GM15510 (cell line): Measurements from ENCODE around the gene TRDN.

ENCODE experiments used
- POLR2A ChIP-seq: IDR thresholded peaks from 3 replicates; pipeline ENCODE4 v1.6.1; 2011; ENCODE audit warnings: borderline replicate concordance; ENCODE audit not compliant: insufficient read length; ENCODE audit errors: extremely low read depth

The TRDN gene

DNA sequence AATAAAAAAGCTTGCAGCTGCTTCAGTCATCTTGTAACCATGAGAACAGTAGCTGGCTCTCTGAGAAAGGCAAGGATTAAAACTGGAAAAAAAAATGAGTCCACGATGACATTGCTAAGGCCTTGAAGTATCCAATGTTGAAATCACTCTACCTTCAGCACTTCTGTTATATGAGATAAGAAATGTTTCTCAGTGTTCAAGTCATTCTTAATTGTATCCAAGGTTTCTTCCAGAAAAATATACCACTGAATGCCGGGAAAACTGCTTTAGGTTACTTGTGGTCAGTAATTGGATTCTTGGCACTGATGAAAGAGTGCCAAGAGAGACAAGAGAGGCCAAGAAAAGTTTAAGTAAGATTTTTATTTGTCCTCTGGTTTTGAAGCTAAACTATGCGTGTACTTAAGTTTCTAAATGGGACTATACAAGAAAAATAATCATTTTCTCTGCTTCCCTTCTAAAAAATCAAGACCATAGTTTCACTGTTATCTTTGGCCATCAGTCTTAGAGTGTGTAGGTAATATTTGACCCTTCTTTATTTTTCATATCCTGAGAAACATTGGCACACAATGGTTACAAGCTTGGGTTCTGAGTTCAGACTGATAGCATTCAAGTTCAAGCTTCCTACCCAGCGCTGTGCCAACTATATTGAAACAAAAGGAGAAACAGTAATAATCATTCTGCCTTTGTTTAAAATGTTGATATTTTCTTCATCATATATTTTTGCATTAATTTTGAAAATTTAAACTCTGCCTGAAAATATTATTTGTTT is 84.6 kb downstream of the TRDN start:
- no peak for TF ChIP-seq POLR2A

DNA sequence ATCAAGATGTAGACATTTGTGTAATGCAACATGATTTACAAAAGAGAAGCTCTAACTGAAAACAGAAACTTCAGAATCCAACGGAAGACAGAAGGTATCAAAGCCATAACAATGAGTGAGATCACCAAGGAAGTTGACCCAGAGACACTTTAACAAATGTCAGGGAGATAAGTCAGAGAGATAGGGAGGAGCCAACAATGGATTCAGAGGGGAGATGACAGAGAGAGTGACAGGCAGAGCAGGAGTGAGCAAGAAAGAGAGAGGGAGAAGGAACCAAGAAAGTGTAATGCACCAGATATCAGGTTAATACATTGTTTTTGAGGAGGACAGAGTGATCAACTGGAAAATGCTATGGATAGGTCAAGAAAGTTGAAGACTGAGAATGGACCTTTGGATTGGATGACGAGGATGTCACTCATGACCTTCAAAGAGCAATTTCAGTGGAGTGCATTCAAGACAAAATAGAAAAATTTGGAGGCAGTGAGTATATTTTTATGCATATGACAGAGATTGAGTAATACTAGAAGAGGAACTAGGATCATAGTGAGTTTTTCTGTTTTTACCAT is 86.6 kb downstream of the TRDN start:
- TF ChIP-seq POLR2A: no peak

DNA sequence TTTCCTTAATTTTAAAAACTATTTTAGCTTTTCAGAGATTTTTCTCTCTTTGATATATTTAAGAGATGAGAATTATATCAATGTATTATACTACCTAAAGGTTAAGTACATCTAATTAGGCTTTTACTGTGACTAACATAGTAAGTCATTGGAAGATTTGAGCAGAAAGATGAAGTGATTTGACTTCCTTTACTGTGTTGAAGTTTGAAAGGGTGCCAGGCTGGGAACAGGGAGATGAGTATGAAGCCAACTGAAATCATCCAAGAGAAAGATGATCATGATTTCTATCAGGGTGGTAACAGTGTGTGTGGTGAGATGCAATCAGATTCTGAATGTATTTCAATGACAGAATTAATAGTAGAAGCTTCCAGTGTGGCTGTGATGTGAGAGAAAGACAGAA is 87.3 kb downstream of the TRDN start:
- no peak for TF ChIP-seq POLR2A

DNA sequence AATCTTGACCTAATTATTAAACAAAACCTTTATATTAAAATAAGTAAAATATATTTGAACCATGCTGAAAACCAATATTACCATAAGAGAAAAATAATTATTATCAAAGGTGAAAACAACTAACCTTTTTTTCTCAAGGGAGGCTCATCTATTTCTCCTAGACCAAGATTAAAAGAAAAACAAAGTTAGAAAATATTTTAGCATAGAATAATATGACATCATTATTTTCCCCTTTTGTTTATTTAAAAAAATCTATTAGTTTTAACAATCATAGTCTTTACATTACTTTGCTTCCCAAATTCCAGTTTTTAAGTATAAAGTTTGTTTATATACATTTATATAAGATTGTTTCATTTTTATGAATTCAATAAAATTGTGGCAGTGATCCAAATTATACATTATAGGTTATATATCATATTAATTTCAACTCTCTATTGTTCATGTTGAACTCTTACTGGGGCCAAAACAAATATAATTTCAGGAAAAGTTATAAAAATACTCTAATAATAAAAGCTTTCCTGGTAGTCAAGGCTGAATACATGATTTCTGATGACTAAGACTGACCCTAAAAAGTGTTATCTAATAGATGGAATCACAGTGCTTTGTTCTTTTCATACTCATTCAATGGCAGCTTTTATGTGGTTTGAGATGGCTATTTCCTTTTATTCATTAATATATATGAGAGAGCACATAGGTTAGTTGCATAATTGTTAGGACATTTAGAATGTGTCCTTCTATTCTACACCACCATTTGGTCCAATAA is 89.4 kb downstream of the TRDN start:
- no peak for TF ChIP-seq POLR2A

DNA sequence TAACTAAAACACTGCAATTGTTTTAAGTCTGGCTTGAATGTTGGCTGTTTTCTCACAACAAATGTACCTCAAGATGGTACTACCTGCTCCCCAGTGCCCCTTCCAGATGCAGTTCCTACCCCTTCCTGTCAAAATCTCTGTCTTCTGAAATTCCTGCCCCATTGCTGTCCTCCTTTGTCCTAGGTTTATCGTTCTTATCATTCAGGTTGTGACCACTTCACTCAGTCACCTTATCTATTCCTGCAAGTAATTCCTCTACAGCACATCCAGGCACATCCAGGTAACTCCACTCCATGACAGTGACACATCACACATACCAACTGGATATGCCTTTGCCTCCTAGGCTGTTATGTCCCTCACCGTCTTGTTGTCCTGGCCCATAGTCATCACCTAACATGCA is 90.2 kb downstream of the TRDN start:
- no peak for TF ChIP-seq POLR2A

DNA sequence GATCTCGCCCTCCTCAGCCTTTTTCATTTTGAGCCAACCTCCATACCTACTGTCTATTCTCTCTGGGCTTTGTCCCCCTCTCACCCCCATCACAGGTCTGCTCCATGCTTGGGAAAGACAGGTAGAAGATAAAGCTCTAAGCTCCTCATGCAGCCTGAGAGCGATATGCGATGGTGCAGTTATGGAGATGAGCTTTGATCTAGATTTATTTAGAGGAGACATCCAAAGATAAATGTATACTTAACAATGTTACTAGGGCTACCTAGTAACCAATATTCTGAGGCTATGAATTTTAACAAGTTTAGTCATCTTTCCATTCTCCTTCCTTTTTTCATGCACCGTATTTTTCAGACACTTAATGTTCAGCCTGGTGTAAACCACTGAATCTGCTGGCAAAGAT is 95.3 kb downstream of the TRDN start:
- no peak for TF ChIP-seq POLR2A

DNA sequence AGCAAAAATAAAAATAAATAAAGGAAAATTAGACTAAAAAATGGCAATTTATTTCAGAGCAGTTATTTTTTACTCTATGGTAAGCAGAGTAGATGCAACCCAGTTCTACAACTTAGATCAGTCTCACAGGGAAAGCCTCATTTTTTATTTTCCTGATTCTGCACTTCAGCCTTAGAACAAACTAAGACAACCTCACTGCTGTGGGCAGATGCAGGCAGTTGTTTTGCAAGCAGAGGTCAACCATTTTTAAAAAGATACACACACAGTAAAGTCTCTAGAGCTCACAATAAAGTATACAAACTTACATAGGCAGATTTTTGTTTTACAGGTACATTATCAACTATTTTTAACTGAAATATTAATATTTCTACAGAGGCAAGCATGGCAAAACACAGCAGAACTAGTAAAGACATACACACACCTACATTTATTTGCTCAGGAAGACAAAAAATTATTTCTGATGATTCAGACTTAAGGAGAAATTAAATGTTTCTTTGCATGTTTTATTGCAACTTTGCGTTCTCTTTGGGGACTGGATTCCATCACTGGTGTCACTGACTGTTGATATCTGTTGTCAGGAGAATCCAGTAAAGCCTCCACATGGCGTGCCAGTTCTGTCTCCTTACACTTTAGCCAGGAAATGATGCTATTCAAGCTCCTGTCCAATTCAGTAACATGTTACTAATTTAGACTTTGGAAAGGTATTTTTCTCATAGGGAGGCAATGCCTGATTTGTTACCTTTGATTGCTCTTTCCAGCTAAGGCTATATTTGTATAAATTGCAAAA is 102.7 kb downstream of the TRDN start:
- TF ChIP-seq POLR2A: no peak

DNA sequence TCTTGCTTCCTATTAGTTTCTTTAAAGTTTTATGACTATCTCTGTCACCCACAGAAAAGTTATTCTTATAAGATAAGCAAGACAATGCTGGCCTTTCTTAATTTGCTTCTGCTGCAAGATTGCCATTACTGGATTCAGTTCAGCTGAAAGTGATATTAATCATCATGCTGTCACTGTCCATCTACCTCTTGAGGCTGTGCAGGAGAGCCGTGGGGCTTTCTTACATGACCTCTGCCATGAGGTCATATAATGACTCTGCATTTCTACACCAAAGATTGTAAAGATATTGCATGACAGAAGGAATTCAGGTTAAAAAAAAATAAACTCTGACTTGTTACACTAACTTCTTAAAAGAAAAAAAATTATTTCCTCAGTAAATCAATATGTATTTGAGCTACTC is 106.9 kb downstream of the TRDN start:
- no peak for TF ChIP-seq POLR2A

DNA sequence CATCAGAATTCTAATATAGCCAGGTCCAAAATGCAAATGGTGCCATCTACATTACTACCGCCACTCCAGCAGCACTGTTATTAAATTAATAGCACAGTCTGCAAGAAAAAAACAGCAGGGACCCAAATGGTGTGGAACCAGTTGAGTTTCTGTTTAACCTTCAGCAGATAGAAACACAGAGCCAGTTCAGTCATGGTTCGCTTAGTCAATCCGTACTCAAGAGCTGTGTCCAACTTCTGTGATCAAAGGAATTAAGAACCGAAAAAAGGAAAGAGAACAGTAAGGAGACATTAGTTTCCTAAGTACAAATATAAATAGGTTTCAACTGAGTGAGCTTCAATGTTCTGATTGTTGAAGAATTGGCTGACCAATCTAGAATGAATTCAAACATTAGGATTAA is 107.7 kb downstream of the TRDN start:
- TF ChIP-seq POLR2A: no peak

DNA sequence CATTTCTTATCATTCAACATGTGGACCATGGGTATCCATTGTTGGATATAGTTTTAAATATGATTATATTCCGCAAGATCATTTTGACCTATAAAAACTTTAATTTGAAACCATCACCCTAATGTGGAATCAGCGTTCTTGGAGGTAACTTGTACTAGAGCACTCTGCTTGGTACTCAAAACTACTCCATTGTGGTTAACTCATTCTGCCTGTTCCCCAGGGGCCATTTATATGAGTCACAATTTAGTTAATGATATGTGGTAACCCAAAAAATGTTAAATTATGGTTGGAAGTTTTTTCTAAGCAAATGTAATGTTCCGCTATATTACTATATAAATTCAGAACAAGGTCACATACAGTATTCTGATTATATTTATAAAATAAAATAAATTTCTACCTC is 109.3 kb downstream of the TRDN start:
- no peak for TF ChIP-seq POLR2A

DNA sequence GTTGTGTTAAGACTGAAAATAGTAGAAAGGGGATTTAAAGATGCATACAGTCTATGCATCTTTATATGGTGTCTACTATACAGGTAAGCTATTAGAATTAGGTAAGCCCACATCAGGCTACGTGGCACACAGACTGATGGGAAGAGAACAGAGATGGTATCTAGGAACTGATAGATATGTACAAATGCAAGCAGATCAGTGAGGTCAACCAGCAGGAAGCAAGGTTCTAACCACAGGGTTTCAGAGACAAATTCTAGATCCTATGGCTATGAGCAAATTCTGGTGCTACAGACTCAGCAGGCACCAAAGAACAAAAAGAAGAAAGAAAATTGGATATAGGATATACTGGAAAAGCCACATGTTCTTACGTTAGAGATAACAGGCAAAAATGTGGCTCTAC is 110.6 kb downstream of the TRDN start:
- no peak for TF ChIP-seq POLR2A

DNA sequence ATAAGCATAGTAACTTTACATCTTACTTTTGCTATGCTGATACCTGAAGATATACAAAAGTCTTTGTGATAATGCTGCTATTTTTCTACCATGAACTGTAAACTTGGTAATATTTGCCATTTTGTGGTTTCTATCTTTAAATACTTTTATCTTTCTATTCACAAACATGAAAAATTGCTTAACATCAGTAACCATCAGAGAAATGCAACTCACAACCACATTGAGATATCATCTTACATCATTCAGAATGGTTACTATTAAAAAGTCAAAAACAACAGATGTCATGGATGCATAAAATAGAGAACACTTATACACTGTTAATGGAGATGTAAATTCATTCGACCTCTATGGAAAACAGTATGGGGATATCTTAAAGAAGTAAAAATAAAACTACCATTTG is 112.0 kb downstream of the TRDN start:
- TF ChIP-seq POLR2A: no peak

DNA sequence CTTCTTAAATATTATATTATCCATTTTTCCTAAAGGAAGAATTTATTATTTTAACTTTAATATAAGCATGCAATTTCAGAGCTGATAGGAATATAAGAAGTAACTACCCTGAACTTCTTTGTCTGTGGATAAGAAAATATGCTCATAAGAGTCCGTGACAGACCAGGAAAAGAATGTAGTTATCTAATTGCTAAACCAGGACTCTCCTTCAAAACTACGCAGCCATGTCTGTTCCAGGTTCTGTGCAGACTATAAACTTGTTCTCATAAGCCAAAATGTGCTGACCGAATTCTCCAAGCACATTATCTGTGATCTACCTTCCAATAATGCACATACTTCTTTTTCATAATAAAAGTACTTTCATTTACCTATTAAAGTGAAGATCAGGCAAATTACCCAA is 116.5 kb downstream of the TRDN start:
- no peak for TF ChIP-seq POLR2A

DNA sequence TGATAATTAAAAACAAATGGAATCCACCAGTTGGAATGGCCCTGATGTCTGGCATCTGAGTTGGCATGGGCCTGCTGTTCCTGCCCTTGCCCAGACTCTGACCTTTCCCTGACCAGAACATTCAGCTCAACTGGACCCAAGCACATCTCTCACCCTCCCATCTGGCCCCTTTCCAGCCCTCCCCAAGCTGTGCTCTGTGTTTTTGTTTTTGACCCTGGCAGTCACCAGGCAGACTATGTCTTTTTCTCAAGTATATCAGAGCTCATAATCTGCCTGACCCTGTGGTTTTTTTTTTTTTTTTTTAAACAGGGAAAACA is 117.6 kb downstream of the TRDN start:
- TF ChIP-seq POLR2A: no peak

DNA sequence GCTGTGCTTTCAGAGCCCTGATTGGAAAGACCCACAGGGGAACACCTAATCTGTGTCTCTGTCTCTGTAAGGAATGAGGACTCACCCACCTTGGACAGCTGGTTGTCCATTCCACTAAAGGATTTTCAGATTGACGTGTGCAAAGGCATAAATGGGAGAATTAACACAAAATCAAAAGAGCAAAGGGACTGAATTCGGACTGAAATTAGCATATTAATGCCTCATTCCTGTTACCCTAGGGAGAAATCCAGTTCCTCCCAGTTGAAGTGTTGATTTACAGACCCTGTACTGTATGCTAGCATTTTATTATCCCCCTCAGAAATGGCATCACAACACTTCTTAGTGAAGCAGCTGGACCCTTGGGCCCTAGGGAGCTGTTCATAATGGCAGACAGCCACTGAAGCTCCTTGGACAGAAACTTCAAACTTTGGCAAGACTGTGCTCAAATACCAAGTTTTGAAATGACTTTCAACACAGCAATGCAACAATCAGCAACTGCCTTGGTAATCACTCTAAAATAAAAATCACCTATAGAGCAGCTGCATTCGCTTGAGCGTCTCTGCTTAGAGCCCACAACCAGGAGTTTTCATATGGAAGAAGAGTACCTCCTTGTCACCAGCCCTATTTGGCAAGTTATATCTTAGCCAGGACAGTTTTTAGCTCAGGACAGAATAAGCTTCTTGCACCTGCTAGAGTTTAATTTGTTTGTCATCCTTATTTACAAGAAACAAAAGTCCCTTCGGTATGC is 118.1 kb downstream of the TRDN start:
- no peak for TF ChIP-seq POLR2A

DNA sequence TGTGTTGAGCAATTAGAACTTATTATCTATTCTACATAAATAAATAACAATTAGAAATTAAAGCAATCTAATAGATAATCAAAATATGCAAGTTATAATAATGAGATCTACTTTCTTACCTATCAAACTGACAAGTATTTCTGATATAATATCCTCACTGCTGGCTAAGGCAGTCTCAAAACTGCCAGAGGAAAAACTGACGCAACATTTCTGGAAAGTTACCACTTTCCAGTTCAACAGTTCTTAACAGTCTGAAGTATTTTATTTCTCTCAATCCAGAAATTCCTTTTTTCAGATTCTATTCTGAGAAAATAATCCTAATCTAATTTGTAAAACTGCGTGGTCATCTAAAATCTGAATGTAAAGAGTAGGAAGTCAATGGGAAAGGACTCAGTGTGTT is 121.0 kb downstream of the TRDN start:
- no peak for TF ChIP-seq POLR2A

DNA sequence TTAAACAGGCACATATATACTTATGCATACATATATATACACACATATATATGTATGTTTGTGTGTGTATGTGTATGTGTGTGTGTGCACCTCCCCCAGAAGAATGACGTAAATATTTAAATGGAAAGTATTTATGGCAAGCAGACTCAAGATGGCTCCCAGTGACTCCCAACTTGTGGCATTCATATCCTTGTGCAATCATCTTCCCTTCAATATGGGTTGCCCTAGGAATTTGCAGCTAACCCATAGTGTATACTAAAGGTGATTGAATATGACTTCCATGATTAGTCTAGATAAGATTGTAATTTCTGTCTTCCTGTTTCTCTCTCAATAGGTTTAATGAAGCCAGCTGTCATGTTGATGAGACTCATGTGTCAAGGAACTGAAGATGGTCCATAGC is 127.6 kb downstream of the TRDN start:
- TF ChIP-seq POLR2A: no peak
